Smooth muscle cell (in vitro differentiated cells): ENCODE data around the gene SLC2A11. TPM values are rescaled to one million over a fixed set of nuclear protein-coding genes. Genes with fewer than 3 reads are reported as not detected.

Source experiments
- DNase-seq: peaks from one replicate; lab custom pipeline; 2025; ENCODE audit not compliant: unreplicated experiment; lab: John Stamatoyannopoulos, UW
- H2AFZ ChIP-seq: fragments of 200-600 bp; sonication (generic); 2 replicates; pipeline ENCODE4 v1.6.0; 2016; ENCODE audit warnings: antibody characterized with exemption, low read depth, mild to moderate bottlenecking
- H3F3A ChIP-seq: fragments of 200-600 bp; sonication (generic); 2 replicates; pipeline ENCODE4 v1.6.0; 2017; ENCODE audit warnings: antibody characterized with exemption, low read depth
- H3K27ac ChIP-seq: fragments of 200-600 bp; sonication (generic); 2 replicates; pipeline ENCODE4 v1.5.1; 2016; ENCODE audit warnings: low read depth, mild to moderate bottlenecking
- H3K27me3 ChIP-seq: fragments of 200-600 bp; sonication (generic); 2 replicates; pipeline ENCODE4 v1.6.1; 2016; ENCODE audit warnings: low read depth, mild to moderate bottlenecking
- H3K36me3 ChIP-seq: fragments of 200-600 bp; sonication (generic); 2 replicates; pipeline ENCODE4 v1.5.1; 2016; ENCODE audit warnings: low read depth
- H3K4me1 ChIP-seq: fragments of 200-600 bp; sonication (generic); 2 replicates; pipeline ENCODE4 v1.5.1; 2016; ENCODE audit warnings: low read depth
- H3K4me2 ChIP-seq: fragments of 200-600 bp; sonication (generic); 2 replicates; pipeline ENCODE4 v1.6.0; 2016; ENCODE audit warnings: mild to moderate bottlenecking
- H3K4me3 ChIP-seq: fragments of 200-600 bp; sonication (generic); 2 replicates; pipeline ENCODE4 v1.5.1; 2016; ENCODE audit warnings: mild to moderate bottlenecking
- H3K79me2 ChIP-seq: fragments of 200-600 bp; sonication (generic); 2 replicates; pipeline ENCODE4 v1.6.0; 2016; ENCODE audit warnings: low read depth, mild to moderate bottlenecking
- H3K9ac ChIP-seq: fragments of 200-600 bp; sonication (generic); 2 replicates; pipeline ENCODE4 v1.6.0; 2016; ENCODE audit warnings: low read depth
- H3K9me3 ChIP-seq: fragments of 200-600 bp; sonication (generic); replicated peaks from 2 replicates; pipeline ENCODE4 v1.5.1; 2016; ENCODE audit warnings: low read depth
- H4K20me1 ChIP-seq: fragments of 200-600 bp; sonication (generic); 2 replicates; pipeline ENCODE4 v1.6.0; 2016; ENCODE audit warnings: low read depth
- WGBS: methylation state at CpG from one replicate; pipeline ENCODE4 v1.1.7; 2016; ENCODE audit warnings: low lambda C conversion rate; 5-methylcytosine and 5-hydroxymethylcytosine counted together
- polyA plus RNA-seq: library from polyadenylated mRNA; unstranded; fragments of >200 nt; fragmentation: Nextera tagmentation; extraction: Ambion mirVana; gene quantifications from 2 replicates; pipeline ENCODE4 v1.2.1, GENCODE V29; 2016
- total RNA-seq: library from RNA; depleted of rRNA; stranded (reverse); fragments of >200 nt; gene quantifications from 2 replicates; pipeline ENCODE4 v1.2.3, GENCODE V29; 2014
- TF ChIP-seq, protein P1 (sequence below): fragments of 200-600 bp; sonication (generic); IDR thresholded peaks from 2 replicates; pipeline ENCODE4 v1.5.1; 2017; ENCODE audit warnings: borderline replicate concordance, mild to moderate bottlenecking, antibody characterized with exemption; ENCODE audit not compliant: insufficient read depth, poor library complexity, severe bottlenecking

The SLC2A11 gene
- total and polyA plus RNA-seq, 2 experiments from 2014 or later = 3.5 to 9.5 TPM

DNA sequence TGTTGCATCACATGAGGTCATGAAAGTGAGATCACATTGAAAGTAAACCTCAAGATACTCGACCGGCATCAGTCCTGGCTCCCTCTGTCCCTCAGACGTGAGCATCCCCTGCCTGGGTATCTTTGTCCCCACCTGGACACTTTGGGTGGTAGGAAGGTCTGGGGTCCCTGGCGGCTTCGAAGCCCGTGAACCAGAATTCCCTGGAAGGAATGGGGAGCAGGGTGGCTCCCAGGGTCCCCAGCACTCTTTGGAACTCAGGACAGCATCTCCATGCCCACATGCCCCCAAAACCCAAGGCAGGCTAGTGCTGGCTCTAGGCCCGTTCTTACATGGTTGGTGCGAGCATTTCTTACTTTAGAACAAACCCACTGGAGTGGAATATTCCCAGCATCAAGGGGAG lies 26.4 kb upstream of the SLC2A11 start:
- DNase-seq = no peak
- WGBS = 96% methylated on average over 8 of the region's 8 CpGs
- peaks cover 14% of the 10 kb centered on the region for H3K79me2 ChIP-seq
- H3K9me3 ChIP-seq = no peaks in the 10 kb centered on the region
- H3K36me3 ChIP-seq = no peaks in the 10 kb centered on the region
- H3K4me1 ChIP-seq = no peaks in the 10 kb centered on the region
- no peak overlapping the region for H3K4me3 ChIP-seq
- no peak overlapping the region for H2AFZ ChIP-seq
- H3K27me3 ChIP-seq = no peaks in the 10 kb centered on the region
- peaks cover 13% of the 10 kb centered on the region for H3F3A ChIP-seq
- TF ChIP-seq, protein P1, sequence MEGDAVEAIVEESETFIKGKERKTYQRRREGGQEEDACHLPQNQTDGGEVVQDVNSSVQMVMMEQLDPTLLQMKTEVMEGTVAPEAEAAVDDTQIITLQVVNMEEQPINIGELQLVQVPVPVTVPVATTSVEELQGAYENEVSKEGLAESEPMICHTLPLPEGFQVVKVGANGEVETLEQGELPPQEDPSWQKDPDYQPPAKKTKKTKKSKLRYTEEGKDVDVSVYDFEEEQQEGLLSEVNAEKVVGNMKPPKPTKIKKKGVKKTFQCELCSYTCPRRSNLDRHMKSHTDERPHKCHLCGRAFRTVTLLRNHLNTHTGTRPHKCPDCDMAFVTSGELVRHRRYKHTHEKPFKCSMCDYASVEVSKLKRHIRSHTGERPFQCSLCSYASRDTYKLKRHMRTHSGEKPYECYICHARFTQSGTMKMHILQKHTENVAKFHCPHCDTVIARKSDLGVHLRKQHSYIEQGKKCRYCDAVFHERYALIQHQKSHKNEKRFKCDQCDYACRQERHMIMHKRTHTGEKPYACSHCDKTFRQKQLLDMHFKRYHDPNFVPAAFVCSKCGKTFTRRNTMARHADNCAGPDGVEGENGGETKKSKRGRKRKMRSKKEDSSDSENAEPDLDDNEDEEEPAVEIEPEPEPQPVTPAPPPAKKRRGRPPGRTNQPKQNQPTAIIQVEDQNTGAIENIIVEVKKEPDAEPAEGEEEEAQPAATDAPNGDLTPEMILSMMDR = no peak
- no peak overlapping the region for H3K9ac ChIP-seq
- peaks cover 35% of the 10 kb centered on the region for H4K20me1 ChIP-seq
- H3K4me2 ChIP-seq = no peak overlapping the region
- no peak overlapping the region for H3K27ac ChIP-seq

DNA sequence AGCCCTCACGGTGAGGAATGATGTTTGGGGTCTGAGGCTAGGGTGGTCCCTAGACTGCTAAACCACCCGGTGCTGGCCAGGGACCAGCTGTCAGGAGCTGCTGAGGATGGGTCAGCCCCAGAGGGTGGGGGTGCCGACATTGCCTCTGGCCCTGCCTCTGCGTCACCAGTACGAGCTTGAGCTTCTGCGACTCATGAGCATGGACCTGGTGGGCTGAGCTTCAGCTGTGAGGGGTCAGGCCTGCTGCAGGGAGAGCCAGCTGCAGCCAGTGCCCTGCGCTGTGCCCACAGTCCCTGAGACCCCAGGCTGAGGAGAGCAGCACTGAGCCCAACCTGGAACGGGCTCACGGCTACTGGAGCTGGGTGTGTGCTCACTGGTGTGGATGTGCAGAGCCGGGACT lies 25.9 kb upstream of the SLC2A11 start:
- Histone ChIP-seq H3K27me3 (no peaks in the 10 kb centered on the region), H3K9me3 (no peaks in the 10 kb centered on the region), H3K79me2 (peaks cover 14% of the 10 kb centered on the region), H3K4me1 (no peaks in the 10 kb centered on the region), H3K27ac (no peak overlapping the region), H4K20me1 (peaks cover 35% of the 10 kb centered on the region), H3K36me3 (no peaks in the 10 kb centered on the region), H2AFZ (no peak overlapping the region), H3K4me2 (no peak overlapping the region), H3K4me3 (no peak overlapping the region), H3F3A (peaks cover 13% of the 10 kb centered on the region), H3K9ac (no peak overlapping the region)
- TF ChIP-seq, protein P1 = no peak
- no peak for DNase-seq
- WGBS = 94% methylated on average over 10 of the region's 10 CpGs

GRCh38 chr22:23832226-23833016 lies 25.3 kb upstream of the SLC2A11 start:
- Histone ChIP-seq H3K27ac (no peak overlapping the region), H3K4me1 (no peaks in the 10 kb centered on the region), H4K20me1 (peaks cover 41% of the 10 kb centered on the region), H3K79me2 (peaks cover 14% of the 10 kb centered on the region), H2AFZ (no peak overlapping the region), H3K36me3 (no peaks in the 10 kb centered on the region), H3K27me3 (no peaks in the 10 kb centered on the region), H3K9ac (no peak overlapping the region), H3K4me2 (no peak overlapping the region), H3K4me3 (no peak overlapping the region), H3K9me3 (no peaks in the 10 kb centered on the region), H3F3A (peaks cover 18% of the 10 kb centered on the region)
- no peak for DNase-seq
- 85% methylated on average over 11 of the region's 11 CpGs for WGBS
- TF ChIP-seq, protein P1 = no peak
